ENCODE data around the gene IMMP2L. TPM values are rescaled to one million over a fixed set of nuclear protein-coding genes. Genes with fewer than 3 reads are reported as not detected.

Gene IMMP2L
- total and polyA plus RNA-seq, 2 of the 13 experiments (the other 11 are each of a cell fraction or from before 2014, with no cell fraction given): 7.8 to 16.9 TPM

- TF ChIP-seq, protein P1, sequence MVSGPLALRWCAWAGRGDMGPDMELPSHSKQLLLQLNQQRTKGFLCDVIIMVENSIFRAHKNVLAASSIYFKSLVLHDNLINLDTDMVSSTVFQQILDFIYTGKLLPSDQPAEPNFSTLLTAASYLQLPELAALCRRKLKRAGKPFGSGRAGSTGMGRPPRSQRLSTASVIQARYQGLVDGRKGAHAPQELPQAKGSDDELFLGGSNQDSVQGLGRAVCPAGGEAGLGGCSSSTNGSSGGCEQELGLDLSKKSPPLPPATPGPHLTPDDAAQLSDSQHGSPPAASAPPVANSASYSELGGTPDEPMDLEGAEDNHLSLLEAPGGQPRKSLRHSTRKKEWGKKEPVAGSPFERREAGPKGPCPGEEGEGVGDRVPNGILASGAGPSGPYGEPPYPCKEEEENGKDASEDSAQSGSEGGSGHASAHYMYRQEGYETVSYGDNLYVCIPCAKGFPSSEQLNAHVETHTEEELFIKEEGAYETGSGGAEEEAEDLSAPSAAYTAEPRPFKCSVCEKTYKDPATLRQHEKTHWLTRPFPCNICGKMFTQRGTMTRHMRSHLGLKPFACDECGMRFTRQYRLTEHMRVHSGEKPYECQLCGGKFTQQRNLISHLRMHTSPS (CRISPR knock-in tag; IDR thresholded peaks at IDR 0.05; ENCODE audit: low read depth): no peak
- TF ChIP-seq ARNT2 (CRISPR knock-in tag; IDR thresholded peaks at IDR 0.05; ENCODE audit: low read depth) (no peak), ZNF136 (CRISPR knock-in tag; IDR thresholded peaks at IDR 0.05; ENCODE audit: low read depth) (no peak)
These were observed 260.4 kb downstream of the IMMP2L start (continued) for GRCh38 chr7:111301891-111302290.

- Histone ChIP-seq H3K9me3 (ENCODE audit: low read length) (no peaks in the 10 kb centered on the region), H3K27me3 (ENCODE audit: control insufficient read depth in 1 of 2, insufficient read depth in 2 of 2, low read length in 2 of 2) (no peaks in the 10 kb centered on the region), H3K9ac (ENCODE audit: insufficient read depth, low read depth, low read length) (no peak overlapping the region), H3K4me2 (ENCODE audit: low read depth, low read length) (no peak overlapping the region), H3K27ac (ENCODE audit: extremely low read length, insufficient read depth, low read length) (no peak overlapping the region), H2AFZ (ENCODE audit: low read length) (no peak overlapping the region), H3K36me3 (replicated peaks in 1 of 2; ENCODE audit: control insufficient read depth in 1 of 2, insufficient read depth in 2 of 2, low read length in 2 of 2) (no peaks in the 10 kb centered on the region), H4K20me1 (ENCODE audit: insufficient read depth, low read length) (no peaks in the 10 kb centered on the region), H3K79me2 (ENCODE audit: insufficient read depth, low read length) (no peaks in the 10 kb centered on the region), H3K4me1 (ENCODE audit: insufficient read depth, low read length) (no peaks in the 10 kb centered on the region), H3K4me3 (replicated peaks in 1 of 3; ENCODE audit: insufficient read depth in 1 of 3, low read depth in 2 of 3, low read length in 3 of 3) (no peak overlapping the region)
- no peak for TF ChIP-seq IRF2 (CRISPR knock-in tag; IDR thresholded peaks at IDR 0.05)
- peak; percentile 38 to 53; a peak in 3 of 4 replicates for TF ChIP-seq MAFK (conservative IDR thresholded peaks at IDR 0.05 in 1 of 2, IDR thresholded peaks at IDR 0.05 in 1 of 2; ENCODE audit: low read length in 2 of 2)
- no peak for DNase-seq (ENCODE audit: low spot score)
- no peak for FAIRE-seq
- in situ Hi-C loops (cut with HindIII; ENCODE audit: extremely low pct_ligation_motif_present, low pct_unique_long_range_greater_than_20kb): no loop called here
- ChIA-PET POLR2A (no interaction called here), CTCF (ENCODE audit: low intra/inter-chr PET ratio, low total read pairs) (no interaction called here)
- 74% methylated on average over 4 of the region's 4 CpGs for WGBS (ENCODE audit: low lambda C conversion rate)
- BruUV-seq (replicated peaks): no TSS peak
- ATAC-seq: no peak
- intact Hi-C loops (cut with micrococcal nuclease; ENCODE audit: unreplicated experiment): no loop called here
These were observed 267.8 kb downstream of the IMMP2L start for GRCh38 chr7:111294494-111294893.

DNA sequence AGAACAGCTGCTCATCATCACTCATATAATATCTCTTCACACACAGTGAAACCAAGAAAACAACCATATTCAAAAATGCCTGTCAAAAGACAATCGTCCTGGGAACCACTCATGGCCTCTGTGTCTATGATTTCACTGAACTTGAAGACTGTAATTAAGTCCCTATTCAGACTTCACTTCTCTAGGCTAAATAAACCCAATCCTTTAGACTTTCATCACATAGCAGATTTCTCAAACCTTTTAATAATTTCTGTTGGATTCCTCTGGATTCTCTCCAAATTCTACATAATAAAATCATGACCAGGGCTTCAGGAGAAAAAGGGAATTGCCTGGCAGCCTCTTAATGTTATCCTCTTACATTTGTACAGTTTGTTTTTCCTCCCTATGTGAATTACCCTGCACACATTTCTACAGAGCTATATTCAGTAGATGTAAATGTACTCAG lies 270.2 kb downstream of the IMMP2L start:
- BruUV-seq (replicated peaks): no TSS peak
- POLR2A ChIA-PET: no interaction called here
- DNase-seq (ENCODE audit: low spot score) (no peak), FAIRE-seq (no peak), ATAC-seq (no peak)
- in situ Hi-C loops (cut with HindIII; ENCODE audit: extremely low pct_ligation_motif_present, low pct_unique_long_range_greater_than_20kb) (no loop called here), intact Hi-C loops (cut with micrococcal nuclease; ENCODE audit: unreplicated experiment) (no loop called here)
- H3K9ac ChIP-seq (ENCODE audit: insufficient read depth, low read depth, low read length): no peak overlapping the region
- no peak overlapping the region for H3K27ac ChIP-seq (ENCODE audit: extremely low read length, insufficient read depth, low read length)
- no peaks in the 10 kb centered on the region for H3K36me3 ChIP-seq (replicated peaks in 1 of 2; ENCODE audit: control insufficient read depth in 1 of 2, insufficient read depth in 2 of 2, low read length in 2 of 2)
- WGBS (ENCODE audit: low lambda C conversion rate): 50% methylated on average over 1 of the region's 1 CpG
- H3K79me2 ChIP-seq (ENCODE audit: insufficient read depth, low read length): no peaks in the 10 kb centered on the region
- H3K27me3 ChIP-seq (ENCODE audit: control insufficient read depth in 1 of 2, insufficient read depth in 2 of 2, low read length in 2 of 2): no peaks in the 10 kb centered on the region
- H2AFZ ChIP-seq (ENCODE audit: low read length): no peak overlapping the region
- CTCF ChIA-PET (ENCODE audit: low intra/inter-chr PET ratio, low total read pairs): no interaction called here
- H3K9me3 ChIP-seq (ENCODE audit: low read length): no peaks in the 10 kb centered on the region
- no peak overlapping the region for H3K4me2 ChIP-seq (ENCODE audit: low read depth, low read length)
- H4K20me1 ChIP-seq (ENCODE audit: insufficient read depth, low read length): no peaks in the 10 kb centered on the region
- H3K4me3 ChIP-seq (replicated peaks in 1 of 3; ENCODE audit: insufficient read depth in 1 of 3, low read depth in 2 of 3, low read length in 3 of 3): no peak overlapping the region
- no peaks in the 10 kb centered on the region for H3K4me1 ChIP-seq (ENCODE audit: insufficient read depth, low read length)
- TF ChIP-seq, protein P2, sequence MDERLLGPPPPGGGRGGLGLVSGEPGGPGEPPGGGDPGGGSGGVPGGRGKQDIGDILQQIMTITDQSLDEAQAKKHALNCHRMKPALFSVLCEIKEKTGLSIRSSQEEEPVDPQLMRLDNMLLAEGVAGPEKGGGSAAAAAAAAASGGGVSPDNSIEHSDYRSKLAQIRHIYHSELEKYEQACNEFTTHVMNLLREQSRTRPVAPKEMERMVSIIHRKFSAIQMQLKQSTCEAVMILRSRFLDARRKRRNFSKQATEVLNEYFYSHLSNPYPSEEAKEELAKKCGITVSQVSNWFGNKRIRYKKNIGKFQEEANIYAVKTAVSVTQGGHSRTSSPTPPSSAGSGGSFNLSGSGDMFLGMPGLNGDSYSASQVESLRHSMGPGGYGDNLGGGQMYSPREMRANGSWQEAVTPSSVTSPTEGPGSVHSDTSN (CRISPR knock-in tag; IDR thresholded peaks at IDR 0.05): no peak
- TF ChIP-seq FOXM1 (CRISPR knock-in tag; IDR thresholded peaks at IDR 0.05): no peak
- no peak for TF ChIP-seq ZBTB43 (CRISPR knock-in tag; conservative IDR thresholded peaks at IDR 0.05)
- no peak for TF ChIP-seq ARNTL (CRISPR knock-in tag; IDR thresholded peaks at IDR 0.05)
- TF ChIP-seq NR2C2 (CRISPR knock-in tag; IDR thresholded peaks at IDR 0.05; ENCODE audit: borderline replicate concordance): no peak
- TF ChIP-seq CHD4 (IDR thresholded peaks at IDR 0.05; ENCODE audit: borderline replicate concordance, low read length): no peak
- TF ChIP-seq MED1 (CRISPR knock-in tag; IDR thresholded peaks at IDR 0.05): no peak
- no peak for TF ChIP-seq NR2F6 (IDR thresholded peaks at IDR 0.05)
- no peak for TF ChIP-seq NR2F6 (CRISPR knock-in tag; IDR thresholded peaks at IDR 0.05)

Measured in HepG2 (cell line).